Erythroblast (primary cell): Measurements from ENCODE around the gene COPZ1.

Experiments used
- GATA1 ChIP-seq: IDR thresholded peaks from 2 replicates; pipeline ENCODE4 v1.6.1; 2011; ENCODE audit warnings: low read depth, mild to moderate bottlenecking, control low read depth, low read length, moderate library complexity
- POLR2A ChIP-seq: IDR thresholded peaks from 2 replicates; pipeline ENCODE4 v1.6.1; 2011; ENCODE audit warnings: mild to moderate bottlenecking, low read length

GRCh38 chr12:54338698-54339296, 13.9 kb downstream of the COPZ1 start:
- TF ChIP-seq GATA1 = no peak
- TF ChIP-seq POLR2A = no peak
